HG02970 (cell line): Measurements from ENCODE around the gene SLC47A2.

Experiments used
- ATAC-seq: cut with Tn5 transposase; IDR thresholded peaks from one replicate; pipeline ENCODE4 v1.9.1; 2021; ENCODE audit warnings: mild to moderate bottlenecking, moderate library complexity, moderate number of reproducible peaks; ENCODE audit not compliant: unreplicated experiment, low FRiP score

SLC47A2 gene

DNA sequence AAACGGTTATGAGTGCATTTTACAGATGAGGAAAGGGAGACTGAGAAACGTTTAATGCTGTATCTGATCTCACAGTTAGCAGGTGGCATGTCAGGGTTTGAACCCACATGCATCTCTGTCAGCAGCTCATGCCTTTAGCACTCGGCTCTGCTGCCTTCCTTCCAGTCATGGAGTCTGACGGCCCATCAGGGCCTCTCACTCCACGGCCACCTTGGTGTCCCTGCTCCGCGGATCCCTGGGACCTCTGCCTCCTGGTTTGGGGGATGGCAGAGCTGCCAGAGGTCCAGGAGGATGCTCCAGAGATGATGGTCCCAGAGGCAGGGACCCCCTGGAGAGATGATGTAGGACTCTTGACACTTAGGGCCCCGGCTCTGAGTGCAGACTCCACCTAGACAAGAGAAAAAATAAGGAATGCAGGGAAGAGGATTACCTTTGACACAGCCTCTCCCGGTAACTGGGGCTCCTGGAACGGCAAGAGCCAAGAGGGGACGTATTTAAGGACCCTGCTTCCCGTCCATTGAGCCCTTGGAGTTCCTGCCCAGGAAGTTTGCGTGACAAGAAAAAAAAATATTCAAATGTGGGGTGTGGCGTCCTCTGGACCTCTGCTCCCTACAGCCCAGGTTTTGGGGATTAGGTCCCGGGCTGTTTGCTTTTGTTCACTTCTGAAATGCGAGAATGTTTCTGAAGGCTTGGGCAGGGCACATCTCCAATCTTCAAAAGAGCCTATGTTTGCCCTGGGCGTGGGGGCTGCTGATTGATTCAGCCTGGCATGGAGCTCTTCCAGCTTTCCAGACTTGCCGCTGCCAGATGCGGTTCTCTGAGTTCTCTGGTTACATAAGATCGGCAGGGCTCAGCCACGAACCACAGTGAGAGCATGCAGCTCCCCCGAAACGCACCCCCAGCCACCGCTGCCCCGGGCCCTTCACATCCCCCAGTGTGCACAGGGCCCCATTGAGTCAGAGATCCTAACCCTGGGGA is 31.7 kb upstream of the SLC47A2 start, which contains the start of gene ALDH3A1:
ALDH3A1 (minus strand) TSS at position 470 of the 978 bp plus-strand sequence. CDS start 3,169 bp downstream, outside the sequence.
- no peak for ATAC-seq

DNA sequence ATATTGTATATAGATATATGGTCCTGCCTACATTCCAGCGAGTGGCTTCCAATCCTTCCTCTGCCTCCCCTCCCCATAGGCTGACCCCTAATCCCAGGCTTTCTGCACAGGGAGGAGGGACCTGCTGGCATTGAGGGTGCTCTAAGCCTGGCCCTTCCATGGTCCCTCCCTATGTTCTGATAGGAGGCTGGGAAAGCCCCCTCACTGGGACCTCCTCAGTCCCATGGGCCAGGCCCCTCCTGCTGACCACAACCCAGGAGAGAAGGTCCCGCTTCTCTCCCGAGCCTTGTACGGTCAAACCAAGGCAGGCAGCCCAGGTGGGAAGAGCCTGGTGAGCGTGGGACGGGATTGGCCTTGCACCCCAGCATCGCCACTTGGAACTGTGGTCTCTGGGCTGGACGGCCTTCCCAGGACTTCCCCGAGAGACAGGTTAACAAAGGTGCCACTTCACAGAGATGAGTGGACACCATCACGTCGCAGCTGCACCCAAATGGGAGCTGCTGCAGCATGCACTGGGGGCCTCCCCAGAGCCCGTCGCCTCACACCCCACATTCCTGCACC is 30.9 kb upstream of the SLC47A2 start:
- no peak for ATAC-seq

DNA sequence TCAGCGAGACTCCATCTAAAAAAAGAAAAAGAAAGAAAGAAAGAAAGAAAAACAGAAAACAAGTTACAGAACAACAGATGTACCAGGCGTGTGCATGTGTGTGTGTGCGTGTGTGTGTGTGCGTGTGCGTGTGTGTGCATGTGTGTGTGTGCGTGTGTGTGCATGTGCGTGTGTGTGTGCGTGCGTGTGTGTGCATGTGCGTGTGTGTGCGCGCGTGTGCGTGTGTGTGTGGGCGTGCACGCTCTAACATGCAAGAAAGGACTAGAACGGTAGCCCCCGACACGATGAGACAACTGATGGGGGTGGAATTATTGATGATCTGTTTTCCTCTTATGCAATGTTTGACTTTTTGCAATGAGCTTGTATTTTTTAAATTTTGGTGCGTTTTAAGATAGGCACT is 30.1 kb upstream of the SLC47A2 start:
- no peak for ATAC-seq

DNA sequence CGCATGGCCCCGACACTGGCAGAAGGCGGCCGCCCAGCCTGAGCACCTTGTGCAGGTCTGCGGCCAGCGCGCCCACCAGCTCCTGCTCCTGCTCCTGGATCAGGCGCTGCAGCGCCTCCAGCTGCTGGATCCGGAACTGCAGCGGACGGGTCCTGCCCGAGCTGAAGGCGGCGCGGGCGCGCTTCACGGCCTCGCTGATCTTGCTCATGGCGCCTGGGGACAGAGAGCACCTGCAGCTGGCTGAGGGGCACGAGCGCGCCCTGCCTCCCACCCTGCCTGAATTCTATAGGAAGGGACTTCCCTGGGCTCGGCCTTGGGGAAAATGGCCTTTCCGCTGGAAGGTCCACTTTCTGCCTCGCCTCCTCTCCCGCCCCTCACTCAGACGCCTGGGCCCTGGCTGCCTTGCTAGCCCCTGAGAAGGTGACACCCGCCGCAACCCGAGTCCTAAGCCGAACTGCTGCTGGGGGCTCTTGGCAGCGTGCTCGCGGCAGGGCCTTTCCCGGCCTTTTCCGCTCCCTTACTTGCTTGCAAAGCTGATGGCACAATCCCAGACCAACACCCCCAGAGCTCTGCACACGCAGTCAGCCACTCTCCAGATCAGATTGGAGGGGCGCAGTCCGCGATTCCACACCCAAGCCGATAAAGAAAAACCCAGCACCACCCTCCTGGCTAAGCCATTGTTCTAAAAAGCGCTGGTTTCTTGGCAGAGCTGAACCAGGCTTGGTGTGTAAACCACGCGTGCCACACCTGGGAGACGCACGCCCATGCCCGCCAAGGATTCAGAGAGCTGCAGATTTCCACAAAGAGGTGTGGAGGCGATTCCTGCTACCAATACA is 28.8 kb upstream of the SLC47A2 start:
- ATAC-seq = no peak

DNA sequence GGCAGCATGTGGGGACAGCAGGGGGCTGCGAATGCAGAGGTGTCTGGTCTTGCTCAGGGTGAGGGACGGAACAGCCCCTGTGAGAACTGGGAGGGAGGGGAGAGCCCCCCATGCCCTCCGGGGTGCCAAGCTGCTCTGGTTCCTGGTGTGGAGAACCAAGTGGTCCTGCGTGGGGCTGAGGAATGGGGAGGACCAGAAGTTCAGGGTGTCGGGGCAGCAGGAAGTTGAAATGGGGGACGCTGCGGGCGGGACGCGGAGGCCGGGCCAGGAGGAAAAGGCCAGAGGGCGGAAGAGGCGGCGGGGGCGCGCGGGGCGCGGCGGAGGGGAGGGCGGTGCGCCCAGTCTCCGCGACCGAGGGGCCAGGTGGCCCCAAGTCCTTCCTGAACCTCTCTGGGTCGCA is 28.1 kb upstream of the SLC47A2 start:
- no peak for ATAC-seq

DNA sequence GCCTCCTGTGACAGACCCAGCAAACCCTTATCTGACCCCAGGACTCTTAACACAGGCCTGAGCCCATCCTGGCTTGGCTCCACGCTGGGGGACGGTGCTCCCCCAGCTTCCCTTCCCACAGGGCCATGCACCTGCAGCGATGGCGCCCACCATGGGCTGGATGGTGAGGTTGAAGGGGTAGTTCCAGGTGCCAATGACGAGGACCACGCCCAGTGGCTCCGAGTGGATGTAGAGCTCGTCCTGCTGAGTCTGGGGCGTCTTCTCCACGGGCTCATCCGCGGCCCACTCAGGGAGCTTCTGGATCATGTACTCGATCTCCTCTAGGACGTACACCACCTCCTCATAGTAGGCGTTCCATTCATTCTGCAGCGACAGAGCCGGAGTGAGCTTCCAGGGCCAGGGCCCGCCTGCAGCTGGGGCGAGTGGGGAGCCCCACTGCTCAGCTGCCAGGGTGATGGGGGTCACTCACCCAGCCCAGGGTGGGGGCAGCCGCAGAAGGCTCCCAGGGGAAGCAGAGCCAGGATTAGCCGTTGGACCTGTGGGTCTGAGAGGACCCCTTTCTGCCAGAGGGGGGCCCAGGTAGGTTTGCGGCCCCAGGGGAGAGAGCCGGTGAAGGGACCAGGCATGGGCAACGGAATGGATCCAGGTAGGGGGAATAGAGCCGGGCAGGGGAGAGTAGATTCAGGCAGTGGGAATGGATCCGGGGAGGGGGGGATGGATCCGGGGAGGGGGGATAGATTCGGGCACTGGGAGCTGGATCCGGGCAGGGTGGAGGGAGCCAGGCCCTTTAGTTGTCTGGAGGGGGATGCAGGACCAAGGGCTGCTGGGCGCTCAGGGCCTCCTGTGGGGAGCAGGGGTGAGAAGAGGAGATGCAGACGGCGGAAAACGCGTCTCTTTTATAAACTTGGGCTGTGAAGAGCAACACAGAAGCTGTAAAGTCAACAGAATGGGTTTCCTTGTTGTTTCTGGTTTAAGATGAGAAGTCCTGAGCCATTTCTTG is 27.0 kb upstream of the SLC47A2 start:
- no peak for ATAC-seq

DNA sequence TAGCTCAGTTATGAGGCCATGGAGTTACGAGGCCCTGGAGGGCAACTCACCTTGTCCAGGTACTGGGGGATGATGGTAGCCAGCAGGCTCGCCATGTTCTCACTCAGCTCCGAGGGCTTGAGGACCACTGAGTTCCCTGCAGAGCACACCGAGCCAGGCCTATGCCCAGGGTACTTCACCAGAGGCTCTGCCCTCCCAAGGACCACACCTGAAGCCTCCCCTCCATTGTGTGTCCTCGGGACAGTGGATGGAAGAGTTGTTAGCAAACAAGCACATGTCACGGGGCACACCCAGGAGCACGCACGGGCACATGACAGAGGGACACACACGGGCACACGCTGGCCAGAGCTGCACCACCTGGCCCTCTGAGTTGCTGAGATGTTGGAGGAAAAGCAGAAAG is 26.1 kb upstream of the SLC47A2 start:
- no peak for ATAC-seq

DNA sequence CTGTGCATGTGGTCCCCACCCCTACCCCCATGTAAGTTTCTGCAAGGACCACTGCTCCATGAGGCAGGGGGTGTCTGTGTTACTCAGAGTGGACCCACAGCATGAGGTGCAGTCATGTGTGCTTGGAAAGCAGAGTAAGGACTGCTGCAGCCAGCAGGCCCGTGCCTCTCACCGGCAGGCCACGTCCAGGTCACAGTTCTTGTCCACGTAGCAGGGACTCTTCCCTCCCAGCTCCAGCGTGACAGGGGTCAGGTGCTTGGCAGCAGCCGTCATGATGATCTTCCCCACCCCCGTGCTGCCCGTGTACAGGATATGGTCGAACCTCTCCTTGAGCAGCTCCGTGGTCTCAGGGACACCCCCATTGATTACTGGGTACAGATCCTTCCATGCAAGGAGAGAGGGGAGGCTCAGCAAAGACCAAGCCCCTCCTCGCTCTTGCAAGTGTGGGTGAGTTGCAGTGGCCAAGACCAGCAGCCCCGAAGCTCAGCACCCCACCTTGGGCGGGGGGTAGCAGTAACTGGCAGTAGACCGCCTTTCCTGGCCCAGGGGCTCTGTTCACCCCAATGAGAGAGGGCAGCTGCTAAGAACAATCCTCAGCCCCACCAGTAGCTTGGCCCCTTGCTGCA is 25.6 kb upstream of the SLC47A2 start:
- ATAC-seq = no peak

DNA sequence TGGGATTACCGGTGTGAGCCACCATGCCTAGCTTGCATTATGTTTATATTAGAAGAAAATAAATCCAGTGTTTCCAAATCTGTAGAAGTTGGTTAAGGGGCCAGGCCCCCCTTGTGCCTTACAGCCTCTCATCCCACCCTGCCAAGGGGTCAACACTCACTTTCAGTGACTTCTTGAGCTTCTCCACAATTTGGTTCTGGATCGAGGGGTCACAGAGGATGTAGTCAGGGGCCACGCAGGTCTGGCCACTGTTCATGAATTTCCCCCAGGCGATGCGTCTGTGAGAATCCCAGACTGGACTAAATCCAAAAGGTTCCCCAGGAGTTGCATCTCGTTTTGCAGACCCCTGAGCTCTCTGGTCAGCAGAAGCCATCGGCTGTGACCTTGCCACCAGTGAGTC is 24.5 kb upstream of the SLC47A2 start:
- no peak for ATAC-seq

DNA sequence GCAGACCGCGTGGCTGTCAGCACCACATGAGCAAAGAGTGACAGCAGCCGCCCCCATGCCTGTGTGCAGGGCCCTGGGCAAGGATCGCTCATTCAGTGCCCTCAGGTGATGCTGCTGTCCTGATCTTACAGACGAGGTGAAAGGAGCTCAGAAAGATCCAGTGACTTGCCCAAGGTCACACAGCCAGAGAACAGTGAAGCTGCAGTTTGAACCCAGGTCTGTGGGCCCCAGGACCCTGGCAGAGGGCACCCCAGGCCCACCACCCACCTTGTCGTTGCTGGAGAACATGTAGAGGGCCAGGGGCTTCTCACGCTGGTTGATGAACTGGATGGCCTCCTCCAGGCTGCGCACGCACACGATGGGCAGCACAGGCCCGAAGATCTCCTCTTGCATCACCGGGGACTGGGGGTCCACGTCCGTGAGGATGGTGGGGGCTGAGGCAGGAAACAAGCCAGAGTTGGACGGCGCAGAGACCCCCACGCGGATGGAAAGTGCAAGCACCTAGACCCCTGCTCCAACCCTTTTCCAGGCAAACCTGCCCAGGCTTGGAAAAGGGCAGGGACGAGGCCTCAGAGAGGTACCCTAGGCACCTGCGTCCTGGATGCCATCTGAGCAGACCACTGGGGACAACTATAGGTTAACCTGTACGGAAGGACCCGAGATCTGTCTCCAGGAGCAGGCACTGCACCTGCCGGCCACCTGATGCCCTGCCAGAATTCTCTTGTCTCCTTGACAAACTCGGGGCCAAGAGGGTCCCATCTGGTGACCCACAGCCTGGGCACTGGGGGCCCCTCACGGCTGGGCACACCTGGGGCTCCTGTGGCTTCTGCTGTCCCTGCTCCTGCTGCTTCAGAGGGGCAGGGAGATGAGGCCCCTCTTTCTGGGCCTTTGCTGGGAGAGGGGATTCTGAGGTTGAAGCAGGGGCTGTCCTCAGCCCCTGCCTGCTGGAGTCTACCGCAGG is 23.1 kb upstream of the SLC47A2 start:
- ATAC-seq = no peak

DNA sequence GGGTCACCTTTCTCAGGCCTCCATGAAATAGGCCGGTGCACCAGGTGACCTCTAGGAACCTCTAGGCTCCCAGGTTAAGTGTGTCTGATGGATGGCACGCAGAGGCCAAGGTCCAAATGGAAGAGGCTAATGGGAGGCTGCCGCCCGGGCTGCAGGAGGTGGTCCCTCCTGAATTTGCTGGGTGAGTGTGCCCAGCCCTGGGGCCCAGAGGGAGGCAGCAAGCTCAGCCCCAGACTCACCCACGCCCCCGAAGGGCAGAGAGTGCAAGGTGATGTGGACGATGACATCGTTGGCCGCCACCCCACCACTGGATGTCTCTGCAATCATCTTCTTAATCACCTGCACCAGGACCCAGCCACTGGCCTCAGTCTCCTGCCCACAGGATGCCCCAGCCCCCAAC is 22.4 kb upstream of the SLC47A2 start:
- ATAC-seq = no peak

DNA sequence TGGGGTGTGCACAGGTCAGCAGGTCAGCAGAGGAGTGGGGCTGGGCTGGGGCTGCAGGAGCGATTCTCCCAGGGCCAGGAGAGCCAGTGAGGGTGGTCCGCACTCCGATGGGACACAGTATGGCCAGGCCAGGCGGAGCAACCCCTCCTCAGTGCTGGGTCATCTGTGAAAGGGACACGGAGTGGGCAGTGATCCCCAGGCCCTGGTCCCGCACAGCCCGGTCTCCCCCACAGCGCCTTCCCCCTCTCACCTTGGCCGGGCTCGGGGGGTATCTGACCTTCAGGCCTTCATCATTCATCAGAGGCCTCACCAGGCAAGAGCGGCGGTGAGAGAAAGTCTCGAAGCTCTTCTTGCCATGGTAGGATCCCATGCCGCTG is 21.7 kb upstream of the SLC47A2 start:
- ATAC-seq = no peak

DNA sequence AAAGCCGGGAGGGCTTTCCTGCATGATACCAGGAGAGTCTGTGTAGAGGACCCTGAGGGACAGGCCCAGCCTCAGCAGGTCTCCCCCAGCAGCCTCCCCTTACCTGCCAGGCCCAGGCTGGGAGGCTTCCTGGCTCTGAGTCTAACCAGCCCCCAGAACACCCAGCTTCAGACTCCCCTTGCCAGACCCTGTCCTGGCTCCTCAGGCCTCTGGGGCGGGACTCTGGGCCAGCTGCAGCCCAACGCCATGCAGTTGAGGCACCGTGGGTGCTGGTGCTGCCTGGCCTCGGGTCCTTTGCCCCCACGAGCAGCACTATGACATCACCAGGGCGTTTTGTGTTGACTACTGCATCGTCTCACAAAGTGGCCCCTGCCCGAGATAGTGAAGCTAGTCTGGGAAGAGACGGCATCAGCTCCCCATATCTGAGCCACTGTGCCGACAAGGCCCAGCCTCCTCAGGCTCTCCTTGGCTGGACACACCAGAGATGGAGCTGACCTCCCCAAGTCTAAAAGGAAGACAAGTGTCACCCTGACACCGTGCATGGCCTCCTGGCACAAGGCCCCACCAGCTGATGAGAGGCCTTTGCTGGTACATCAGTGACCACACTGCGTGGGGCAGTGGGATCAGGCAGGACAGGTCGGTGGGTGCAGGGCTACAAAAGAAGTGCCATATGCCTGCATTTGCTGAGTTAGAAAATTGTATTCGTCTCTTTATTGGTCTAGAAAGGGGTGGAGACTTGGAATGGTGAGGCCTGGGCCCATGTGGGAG is 21.1 kb upstream of the SLC47A2 start:
- no peak for ATAC-seq

DNA sequence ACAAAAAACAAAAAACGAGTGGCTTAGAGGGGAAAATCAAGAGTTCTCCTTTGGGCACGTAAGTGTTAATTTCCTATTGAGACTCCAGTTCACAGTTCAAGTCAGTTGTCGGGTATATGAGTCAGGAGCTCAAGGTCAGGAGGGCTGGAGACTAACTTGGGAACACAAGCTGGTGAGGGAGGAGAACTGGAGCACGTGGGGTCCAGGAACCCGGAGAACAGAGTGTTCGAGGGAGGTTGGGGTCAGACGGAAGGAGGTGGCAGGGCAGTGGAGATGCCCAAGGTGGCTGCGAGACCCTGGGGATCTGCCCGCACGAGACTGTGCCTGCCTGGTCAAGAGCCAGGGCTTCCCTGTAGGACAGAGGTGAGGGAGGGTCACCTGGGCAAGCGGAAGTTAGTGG is 19.7 kb upstream of the SLC47A2 start:
- no peak for ATAC-seq

DNA sequence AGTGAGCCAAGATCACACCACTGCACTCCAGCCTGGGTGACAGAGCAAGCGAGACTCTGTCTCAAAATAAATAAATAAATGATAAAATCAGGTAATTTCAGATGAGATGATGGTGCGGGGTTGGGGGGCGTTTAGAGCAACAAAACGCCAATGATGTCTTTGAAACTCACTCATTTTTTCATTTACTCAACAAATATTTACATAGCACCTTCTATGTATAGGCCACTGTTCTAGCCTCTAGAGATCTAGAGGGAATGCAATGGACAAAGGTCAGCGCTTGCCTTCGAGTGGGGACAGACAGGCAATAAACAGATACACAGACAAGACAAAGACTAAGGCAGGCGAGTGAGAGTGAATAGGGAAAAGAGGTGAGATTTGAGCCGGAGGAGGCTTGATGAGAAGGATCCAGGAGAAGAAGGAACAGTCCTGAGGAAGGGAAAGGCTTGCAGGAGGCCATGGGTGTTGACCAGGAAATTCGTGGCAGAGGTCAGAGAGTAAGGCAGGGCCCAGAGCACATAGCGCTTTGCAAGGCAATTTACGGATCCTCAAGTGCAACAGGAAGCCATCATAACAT is 17.7 kb upstream of the SLC47A2 start:
- no peak for ATAC-seq

DNA sequence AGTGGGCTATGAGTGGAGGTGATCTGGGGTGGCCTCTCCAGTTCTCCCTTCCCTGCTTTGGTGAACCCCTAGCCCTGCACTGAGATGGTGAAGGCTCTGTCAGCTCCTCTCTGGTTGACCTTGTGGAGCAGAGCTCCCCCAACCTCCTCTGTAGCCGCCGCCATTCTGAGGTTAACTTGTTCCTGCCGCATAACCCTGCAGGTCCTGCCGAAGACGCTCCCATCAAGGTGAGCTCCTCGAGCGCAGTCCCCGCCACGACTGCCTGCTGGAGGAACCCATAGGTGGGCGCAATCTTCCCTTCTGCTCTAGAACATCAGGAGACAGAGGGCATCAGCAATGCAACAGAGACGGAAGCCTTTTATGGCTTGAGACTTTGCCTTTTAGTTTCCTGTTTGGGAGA is 15.2 kb upstream of the SLC47A2 start:
- no peak for ATAC-seq

DNA sequence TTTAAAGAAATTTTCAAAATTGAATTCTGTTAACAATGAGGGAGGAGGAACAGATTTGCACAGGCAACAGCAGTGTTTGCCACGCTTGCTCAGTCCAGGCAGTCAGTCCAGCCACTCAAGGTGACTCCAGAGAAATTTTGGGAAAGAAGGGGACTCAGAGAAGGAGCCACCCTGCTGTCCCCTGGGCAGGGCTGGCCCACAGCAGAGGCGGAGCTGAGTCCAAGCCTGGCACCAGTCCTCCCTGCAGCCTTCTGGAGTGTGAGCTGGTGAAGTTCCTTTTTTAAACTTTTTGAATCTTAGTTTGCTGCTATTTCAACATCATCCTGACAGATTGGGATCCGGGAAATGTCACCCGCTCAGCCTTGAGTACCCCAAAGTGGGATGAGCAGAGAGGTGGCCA is 14.5 kb upstream of the SLC47A2 start:
- ATAC-seq = no peak
